SU-DHL-6 (cell line): Measurements from ENCODE around the gene RUNX1.

Experiments
- H2AFZ ChIP-seq: fragments of 200-600 bp; sonication (generic); 2 replicates; pipeline ENCODE4 v1.6.1; 2014; ENCODE audit warnings: low read depth, mild to moderate bottlenecking, moderate library complexity, mixed read lengths, antibody characterized with exemption, low read length; ENCODE audit not compliant: severe bottlenecking
- H3F3A ChIP-seq: fragments of 200-600 bp; shearing (Covaris generic); 2 replicates; pipeline ENCODE4 v1.6.0; 2016; ENCODE audit warnings: antibody characterized with exemption, mild to moderate bottlenecking; ENCODE audit not compliant: insufficient read depth
- H3K27ac ChIP-seq: fragments of 200-600 bp; sonication (generic); 2 replicates; pipeline ENCODE4 v1.5.1; 2016; ENCODE audit warnings: low read depth, mild to moderate bottlenecking, low read length, moderate library complexity, mixed read lengths
- H3K27me3 ChIP-seq: fragments of 200-600 bp; sonication (generic), shearing (Covaris generic); 2 replicates; pipeline ENCODE4 v1.6.0; 2014; ENCODE audit warnings: mild to moderate bottlenecking, low read length
- H3K36me3 ChIP-seq: fragments of 200-600 bp; sonication (generic); 2 replicates; pipeline ENCODE4 v1.6.1; 2014; ENCODE audit warnings: mild to moderate bottlenecking, low read length, mixed read lengths
- H3K4me2 ChIP-seq: fragments of 300-600, 200-600 bp; shearing (Covaris generic), sonication (generic); 2 replicates; pipeline ENCODE4 v1.6.0; 2014; ENCODE audit warnings: low read length, low read depth, mild to moderate bottlenecking; ENCODE audit not compliant: poor library complexity, severe bottlenecking
- H3K4me3 ChIP-seq: fragments of 200-600 bp; sonication (generic); 2 replicates; pipeline ENCODE4 v1.5.1; 2014; ENCODE audit warnings: antibody characterized with exemption, low read length, mild to moderate bottlenecking, mixed read lengths; ENCODE audit not compliant: insufficient read depth, poor library complexity, severe bottlenecking
- H3K79me2 ChIP-seq: fragments of 200-600 bp; sonication (generic); 2 replicates; pipeline ENCODE4 v1.6.1; 2014; ENCODE audit warnings: mild to moderate bottlenecking, low read length, moderate library complexity; ENCODE audit not compliant: insufficient read depth
- H3K9ac ChIP-seq: fragments of 200-600 bp; sonication (generic); 2 replicates; pipeline ENCODE4 v1.7.0; 2014; ENCODE audit warnings: mild to moderate bottlenecking, low read length
- H3K9me2 ChIP-seq: fragments of 200-600 bp; sonication (generic); replicated peaks from 2 replicates; pipeline ENCODE4 v1.6.1; 2014; ENCODE audit warnings: low read length; ENCODE audit not compliant: insufficient read depth
- H3K9me3 ChIP-seq: fragments of 200-600 bp; sonication (generic); 2 replicates; pipeline ENCODE4 v1.6.1; 2014; ENCODE audit warnings: low read length, mixed read lengths; ENCODE audit not compliant: insufficient read depth
- H4K20me1 ChIP-seq: fragments of 200-600 bp; sonication (generic); 2 replicates; pipeline ENCODE4 v1.6.1; 2014; ENCODE audit warnings: low read depth, mild to moderate bottlenecking, antibody characterized with exemption, low read length, moderate library complexity, mixed read lengths
- CTCF ChIP-seq: fragments of 200-600 bp; sonication (generic); IDR thresholded peaks from one replicate; pipeline ENCODE4 v1.5.1; 2017; ENCODE audit warnings: antibody characterized with exemption, mild to moderate bottlenecking, low read length, moderate library complexity; ENCODE audit not compliant: insufficient read depth, poor library complexity, severe bottlenecking
- EZH2phosphoT487 ChIP-seq: fragments of 200-600 bp; sonication (generic), shearing (Covaris generic); conservative IDR thresholded peaks from 2 replicates; pipeline ENCODE4 v1.6.1; 2018; ENCODE audit warnings: mild to moderate bottlenecking, antibody characterized with exemption, low read length, moderate library complexity, mixed read lengths

Gene RUNX1

GRCh38 chr21:34807881-34808568, 241.1 kb downstream of the RUNX1 start:
- Histone ChIP-seq H3K36me3 (0 out of 2 replicates have a peak, but pooled peaks cover 3% of the 10 kb centered on the region), H3K4me2 (no peak overlapping the region), H3K4me3 (no peak overlapping the region), H3K79me2 (no peaks in the 10 kb centered on the region), H3K9me3 (no peaks in the 10 kb centered on the region), H3K9ac (no peak overlapping the region), H3K27me3 (no peaks in the 10 kb centered on the region), H3K27ac (no peak overlapping the region), H3F3A (no peaks in the 10 kb centered on the region), H2AFZ (no peak overlapping the region), H4K20me1 (no peaks in the 10 kb centered on the region), H3K9me2 (no peaks in the 10 kb centered on the region)
- no peak for TF ChIP-seq EZH2phosphoT487
- TF ChIP-seq CTCF: no peak

- H2AFZ ChIP-seq: no peak overlapping the region
- H3K9me2 ChIP-seq: no peaks in the 10 kb centered on the region
- H4K20me1 ChIP-seq: no peaks in the 10 kb centered on the region
- H3K4me2 ChIP-seq: no peak overlapping the region
- H3K27ac ChIP-seq: no peak overlapping the region
- 0 out of 2 replicates have a peak, but pooled peaks cover 3% of the 10 kb centered on the region for H3K36me3 ChIP-seq
- H3K27me3 ChIP-seq: no peaks in the 10 kb centered on the region
- no peaks in the 10 kb centered on the region for H3F3A ChIP-seq
- H3K9me3 ChIP-seq: no peaks in the 10 kb centered on the region
- no peaks in the 10 kb centered on the region for H3K79me2 ChIP-seq
- TF ChIP-seq CTCF (no peak), EZH2phosphoT487 (no peak)
- H3K4me3 ChIP-seq: no peak overlapping the region
- H3K9ac ChIP-seq: no peak overlapping the region
Measured at GRCh38 chr21:34807146-34807880, 241.8 kb downstream of the RUNX1 start.

- H3K36me3 ChIP-seq: 0 out of 2 replicates have a peak, but pooled peaks cover 3% of the 10 kb centered on the region
- H2AFZ ChIP-seq: no peak overlapping the region
- H3K9me3 ChIP-seq: no peaks in the 10 kb centered on the region
- no peaks in the 10 kb centered on the region for H3F3A ChIP-seq
- TF ChIP-seq EZH2phosphoT487 (no peak), CTCF (no peak)
- H3K27ac ChIP-seq: no peak overlapping the region
- no peak overlapping the region for H3K4me3 ChIP-seq
- no peaks in the 10 kb centered on the region for H3K27me3 ChIP-seq
- H3K9me2 ChIP-seq: no peaks in the 10 kb centered on the region
- H3K9ac ChIP-seq: no peak overlapping the region
- H3K79me2 ChIP-seq: no peaks in the 10 kb centered on the region
- no peak overlapping the region for H3K4me2 ChIP-seq
- no peaks in the 10 kb centered on the region for H4K20me1 ChIP-seq
Measured at GRCh38 chr21:34806423-34806822, 242.7 kb downstream of the RUNX1 start.
